ENCODE results near the gene PRRT4.

PRRT4 gene

GRCh38 chr7:128343554-128344430 is 17.7 kb downstream of the PRRT4 start, which contains the start of gene RBM28:
RBM28 (minus strand) TSS chr7:128343908; CDS start chr7:128343793, 115 bp downstream.
- TF ChIP-seq CTCF (IDR thresholded peaks at IDR 0.05; ENCODE audit: insufficient read depth, missing control alignments), result no peak
- no peak for FAIRE-seq
- DNase-seq (ENCODE audit: insufficient read length, low spot score), result peak; percentile 68

GRCh38 chr7:128341733-128342132 is 19.8 kb downstream of the PRRT4 start:
- FAIRE-seq (no peak), DNase-seq (ENCODE audit: insufficient read length, low spot score) (no peak)
- TF ChIP-seq CTCF (IDR thresholded peaks at IDR 0.05; ENCODE audit: insufficient read depth, missing control alignments), result no peak

GRCh38 chr7:128335730-128336129 is 25.8 kb downstream of the PRRT4 start:
- TF ChIP-seq CTCF (IDR thresholded peaks at IDR 0.05; ENCODE audit: insufficient read depth, missing control alignments), result no peak
- no peak for FAIRE-seq
- DNase-seq (ENCODE audit: insufficient read length, low spot score), result no peak

- DNase-seq (ENCODE audit: insufficient read length, low spot score) (no peak), FAIRE-seq (no peak)
- TF ChIP-seq CTCF (IDR thresholded peaks at IDR 0.05; ENCODE audit: insufficient read depth, missing control alignments), result no peak
Measured at GRCh38 chr7:128324368-128324680, 37.2 kb downstream of the PRRT4 start.

- no peak for TF ChIP-seq CTCF (IDR thresholded peaks at IDR 0.05; ENCODE audit: insufficient read depth, missing control alignments)
- no peak for FAIRE-seq
- DNase-seq (ENCODE audit: insufficient read length, low spot score), result no peak
Measured at GRCh38 chr7:128323459-128324367, 37.8 kb downstream of the PRRT4 start.

GRCh38 chr7:128323040-128323439 is 38.5 kb downstream of the PRRT4 start:
- TF ChIP-seq CTCF (IDR thresholded peaks at IDR 0.05; ENCODE audit: insufficient read depth, missing control alignments), result no peak
- no peak for FAIRE-seq
- no peak for DNase-seq (ENCODE audit: insufficient read length, low spot score)
